Rectal smooth muscle tissue (tissue), 1 donor: Measurements from ENCODE around the gene FER.
"Not testable (repeated sequence)": the region's sequence is repeated elsewhere in the genome, so short reads cannot be mapped to it uniquely, and the experiment has no call there.

Source experiments
- H3K27ac ChIP-seq: one replicate; pipeline ENCODE4 v1.7.0; 2013; ENCODE audit warnings: low read depth, low read length, inconsistent platforms
- H3K27me3 ChIP-seq: one replicate; pipeline ENCODE4 v1.7.0; 2013; ENCODE audit warnings: low read length; ENCODE audit not compliant: control insufficient read depth, insufficient read depth
- H3K36me3 ChIP-seq: one replicate; pipeline ENCODE4 v1.7.0; 2013; ENCODE audit warnings: low read length; ENCODE audit not compliant: control insufficient read depth, insufficient read depth
- H3K4me1 ChIP-seq: one replicate; pipeline ENCODE4 v1.7.0; 2013; ENCODE audit warnings: low read length; ENCODE audit not compliant: control insufficient read depth, insufficient read depth
- H3K4me3 ChIP-seq: one replicate; pipeline ENCODE4 v1.7.0; 2013; ENCODE audit warnings: low read length
- H3K9ac ChIP-seq: one replicate; pipeline ENCODE4 v1.7.0; 2013; ENCODE audit warnings: low read length

Gene FER

DNA sequence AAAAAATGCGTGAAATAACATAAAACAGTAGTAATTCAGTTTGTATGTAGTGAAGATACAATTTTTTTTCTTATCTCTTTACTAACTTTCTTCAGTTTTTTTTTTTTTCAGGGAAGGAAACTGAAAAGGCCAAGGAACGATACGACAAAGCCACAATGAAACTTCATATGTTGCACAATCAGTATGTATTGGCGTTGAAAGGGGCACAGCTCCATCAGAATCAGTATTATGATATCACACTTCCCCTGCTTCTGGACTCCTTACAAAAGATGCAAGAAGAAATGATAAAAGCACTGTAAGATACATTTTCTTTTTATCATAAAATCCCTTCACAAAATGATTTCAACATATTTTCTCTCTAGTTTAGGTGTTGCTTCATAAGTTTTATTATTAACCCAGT, 120.0 kb downstream of the FER start:
- Histone ChIP-seq H3K9ac (no peak overlapping the region), H3K4me1 (no peaks in the 10 kb centered on the region), H3K27ac (no peak overlapping the region), H3K27me3 (no peaks in the 10 kb centered on the region), H3K4me3 (no peak overlapping the region), H3K36me3 (no peaks in the 10 kb centered on the region)

DNA sequence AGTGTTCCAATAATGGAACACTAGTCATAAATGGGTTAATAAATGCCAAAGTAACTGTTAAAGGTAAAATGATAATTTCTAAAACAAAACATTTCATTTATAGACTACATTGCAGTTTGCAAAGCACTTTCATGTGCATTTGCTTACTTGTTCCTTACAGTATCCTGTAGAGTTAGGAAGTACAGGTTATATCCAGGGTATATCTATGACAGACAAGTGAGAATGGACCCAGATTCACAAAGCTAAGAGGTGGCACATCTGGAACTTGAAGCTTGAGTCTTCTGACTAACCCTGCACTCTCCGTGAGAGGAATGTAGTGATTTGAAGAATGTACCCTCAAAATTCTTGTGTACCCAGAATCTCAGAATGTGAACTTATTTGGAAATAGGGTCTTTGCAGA, 121.4 kb downstream of the FER start:
- Histone ChIP-seq H3K36me3 (no peaks in the 10 kb centered on the region), H3K4me1 (no peaks in the 10 kb centered on the region), H3K27me3 (no peaks in the 10 kb centered on the region), H3K4me3 (no peak overlapping the region), H3K27ac (no peak overlapping the region), H3K9ac (no peak overlapping the region)

DNA sequence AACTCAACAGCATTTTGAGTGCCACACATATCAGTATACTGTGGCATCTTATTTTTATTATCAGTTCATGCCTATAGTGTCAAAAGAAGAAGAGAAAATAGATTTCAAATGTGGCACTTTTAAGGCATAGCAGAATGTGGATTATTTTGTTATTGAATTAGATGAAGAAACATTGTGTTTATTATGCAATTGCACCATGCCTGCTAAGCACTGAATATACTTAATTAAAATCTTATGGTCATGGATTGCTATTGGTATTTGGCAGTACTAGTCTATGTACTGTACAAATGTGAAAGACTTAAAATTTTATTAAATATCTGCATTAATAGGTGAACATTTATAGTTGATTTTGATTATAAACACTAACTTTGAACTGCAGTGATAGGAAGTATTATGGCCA, 128.8 kb downstream of the FER start:
- no peaks in the 10 kb centered on the region for H3K36me3 ChIP-seq
- H3K27me3 ChIP-seq, result no peaks in the 10 kb centered on the region
- no peak overlapping the region for H3K9ac ChIP-seq
- H3K27ac ChIP-seq, result no peak overlapping the region
- no peaks in the 10 kb centered on the region for H3K4me1 ChIP-seq
- no peak overlapping the region for H3K4me3 ChIP-seq

DNA sequence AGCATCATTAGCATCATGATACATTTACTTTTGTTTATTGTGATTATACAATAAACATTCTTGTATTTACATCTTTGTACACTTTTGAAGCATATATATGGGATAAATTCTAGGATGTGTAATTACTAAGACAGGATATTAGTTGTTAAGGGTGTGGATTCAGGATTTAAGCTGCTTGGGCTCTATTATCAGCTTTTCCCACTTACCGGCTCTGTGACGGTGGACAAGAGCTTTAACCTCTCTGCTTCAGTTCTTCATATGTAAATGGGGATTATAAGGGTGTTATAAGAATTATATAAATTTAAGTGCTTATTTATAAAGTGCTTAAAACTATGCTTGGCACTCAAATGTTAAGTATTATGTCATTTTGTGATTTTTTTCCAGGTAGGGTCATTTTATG, 131.1 kb downstream of the FER start:
- H3K9ac ChIP-seq, result no peak overlapping the region
- H3K36me3 ChIP-seq, result no peaks in the 10 kb centered on the region
- H3K4me1 ChIP-seq, result no peaks in the 10 kb centered on the region
- no peak overlapping the region for H3K4me3 ChIP-seq
- H3K27ac ChIP-seq, result no peak overlapping the region
- no peaks in the 10 kb centered on the region for H3K27me3 ChIP-seq

DNA sequence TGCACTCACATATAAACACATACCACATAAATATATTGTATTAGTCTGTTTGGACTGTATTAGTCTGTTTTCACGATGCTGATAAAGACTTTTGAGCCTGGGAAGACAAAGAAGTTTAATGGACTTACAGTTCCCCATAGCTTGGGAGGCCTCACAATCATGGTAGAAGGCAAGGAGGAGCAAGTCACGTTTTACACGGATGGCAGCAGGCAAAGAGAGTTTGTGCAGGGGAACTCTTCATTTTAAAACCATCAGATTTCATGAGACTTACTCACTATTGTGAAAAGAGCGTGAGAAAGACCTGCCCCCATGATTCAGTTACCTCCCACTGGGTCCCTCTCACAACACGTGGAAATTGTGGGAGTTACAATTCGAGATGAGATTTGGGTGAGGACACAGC, 133.4 kb downstream of the FER start:
- Histone ChIP-seq H3K27me3 (no peaks in the 10 kb centered on the region), H3K4me1 (no peaks in the 10 kb centered on the region), H3K9ac (no peak overlapping the region), H3K27ac (no peak overlapping the region), H3K36me3 (no peaks in the 10 kb centered on the region), H3K4me3 (no peak overlapping the region)

DNA sequence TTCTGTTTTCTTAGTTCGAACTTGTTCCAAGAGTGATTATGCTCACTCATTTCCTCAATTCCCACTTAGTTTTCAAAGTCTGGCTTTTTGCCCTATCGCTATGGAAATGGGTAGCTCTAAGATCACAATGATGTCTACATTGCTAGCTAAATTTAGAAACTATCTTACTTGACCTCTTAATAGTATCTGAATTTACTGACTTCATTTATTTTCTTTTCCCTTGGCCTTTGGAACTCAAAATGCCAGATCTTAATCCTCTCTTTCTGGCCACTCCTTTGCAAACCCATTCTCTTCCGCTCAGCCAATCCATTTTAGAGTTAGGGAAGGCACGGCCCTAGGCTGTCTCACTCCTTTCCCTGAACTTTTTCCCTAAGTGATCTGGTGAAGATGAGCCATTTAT, 137.0 kb downstream of the FER start:
- no peaks in the 10 kb centered on the region for H3K36me3 ChIP-seq
- H3K27me3 ChIP-seq, result no peaks in the 10 kb centered on the region
- H3K9ac ChIP-seq, result no peak overlapping the region
- no peak overlapping the region for H3K27ac ChIP-seq
- no peaks in the 10 kb centered on the region for H3K4me1 ChIP-seq
- H3K4me3 ChIP-seq, result no peak overlapping the region

DNA sequence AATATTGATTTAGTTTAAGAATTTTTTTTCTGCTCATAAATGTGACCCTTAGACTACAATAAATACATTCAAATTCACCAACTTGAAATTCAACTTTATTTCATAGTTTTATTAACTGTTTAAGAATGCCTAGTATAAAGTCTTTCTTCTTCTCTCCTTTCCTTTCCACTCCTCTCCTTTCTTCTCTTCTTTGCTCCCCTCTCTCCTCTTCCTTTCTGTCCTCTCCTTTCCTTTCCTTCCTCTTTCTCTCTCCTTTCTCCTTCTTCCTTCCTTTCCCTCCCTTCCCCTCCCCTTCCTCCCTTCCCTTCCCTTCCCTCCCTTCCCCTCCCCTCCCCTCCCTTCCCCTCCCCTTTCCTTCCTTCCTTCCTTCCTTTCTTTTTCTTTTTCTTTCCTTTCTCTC, 150.6 kb downstream of the FER start:
- H3K4me3 ChIP-seq, result no peak overlapping the region
- no peaks in the 10 kb centered on the region for H3K4me1 ChIP-seq
- no peak overlapping the region for H3K9ac ChIP-seq
- no peaks in the 10 kb centered on the region for H3K36me3 ChIP-seq
- no peak overlapping the region for H3K27ac ChIP-seq
- H3K27me3 ChIP-seq, result no peaks in the 10 kb centered on the region

DNA sequence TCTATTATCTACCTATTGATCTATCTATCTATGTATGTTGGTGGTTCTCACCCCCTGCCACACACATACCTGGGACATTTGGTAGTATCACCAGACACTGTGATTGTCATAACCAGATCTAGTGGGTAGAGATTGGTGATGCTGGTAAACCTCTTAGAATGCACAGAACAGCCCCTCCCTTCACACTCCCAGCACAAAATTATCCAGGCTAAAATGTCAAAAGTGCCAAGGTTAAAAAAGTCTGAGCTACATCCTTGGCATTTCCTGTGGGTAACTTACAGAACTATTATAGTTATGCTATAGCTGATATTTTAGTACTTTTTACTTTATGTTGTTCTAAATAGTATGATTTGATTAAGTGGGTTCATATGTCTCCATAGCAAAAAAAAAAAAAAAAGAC, 151.0 kb downstream of the FER start:
- no peaks in the 10 kb centered on the region for H3K36me3 ChIP-seq
- no peak overlapping the region for H3K27ac ChIP-seq
- H3K9ac ChIP-seq, result no peak overlapping the region
- H3K4me3 ChIP-seq, result no peak overlapping the region
- H3K4me1 ChIP-seq, result no peaks in the 10 kb centered on the region
- H3K27me3 ChIP-seq, result no peaks in the 10 kb centered on the region

DNA sequence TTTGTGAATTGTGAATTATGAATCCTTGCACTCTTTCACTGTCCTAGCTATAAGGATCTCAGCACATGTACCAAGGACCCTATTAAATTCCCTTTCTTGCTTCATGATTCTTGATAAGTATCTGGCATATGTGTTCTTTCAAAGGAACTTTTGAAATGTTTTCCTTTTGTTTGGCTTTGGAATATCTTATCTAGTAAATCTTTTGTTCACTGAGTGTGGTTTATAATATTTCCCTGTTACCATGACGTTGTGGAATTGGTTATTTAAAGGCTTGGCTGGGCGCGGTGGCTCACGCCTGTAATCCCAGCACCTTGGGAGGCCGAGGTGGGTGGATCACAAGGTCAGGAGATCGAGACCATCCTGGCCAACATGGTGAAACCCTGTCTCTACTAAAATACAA, 151.5 kb downstream of the FER start:
- not testable (repeated sequence) for H3K27me3 ChIP-seq, H3K4me3 ChIP-seq, H3K27ac ChIP-seq, H3K36me3 ChIP-seq, H3K4me1 ChIP-seq, H3K9ac ChIP-seq

DNA sequence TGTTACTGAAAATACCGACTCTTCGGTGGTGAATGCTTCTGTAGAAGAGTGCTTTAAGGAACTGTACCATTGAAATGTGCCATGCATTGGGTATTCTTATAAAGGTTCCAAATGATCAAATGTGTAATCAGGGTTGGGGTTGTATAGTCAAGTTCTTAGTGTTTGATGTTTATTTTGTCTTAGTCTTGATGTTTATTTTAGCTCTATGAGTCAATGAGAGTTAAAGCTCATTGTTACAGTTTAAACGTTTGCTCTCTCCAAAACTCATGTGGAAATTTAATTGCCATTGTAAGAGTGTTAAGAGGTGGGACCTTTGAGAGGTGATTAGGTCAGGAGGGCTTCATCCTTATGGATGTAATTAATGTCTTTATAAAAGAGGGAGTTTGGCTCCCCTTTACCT, 153.0 kb downstream of the FER start:
- Histone ChIP-seq H3K27me3 (no peaks in the 10 kb centered on the region), H3K9ac (no peak overlapping the region), H3K27ac (no peak overlapping the region), H3K4me3 (no peak overlapping the region), H3K36me3 (no peaks in the 10 kb centered on the region), H3K4me1 (no peaks in the 10 kb centered on the region)

DNA sequence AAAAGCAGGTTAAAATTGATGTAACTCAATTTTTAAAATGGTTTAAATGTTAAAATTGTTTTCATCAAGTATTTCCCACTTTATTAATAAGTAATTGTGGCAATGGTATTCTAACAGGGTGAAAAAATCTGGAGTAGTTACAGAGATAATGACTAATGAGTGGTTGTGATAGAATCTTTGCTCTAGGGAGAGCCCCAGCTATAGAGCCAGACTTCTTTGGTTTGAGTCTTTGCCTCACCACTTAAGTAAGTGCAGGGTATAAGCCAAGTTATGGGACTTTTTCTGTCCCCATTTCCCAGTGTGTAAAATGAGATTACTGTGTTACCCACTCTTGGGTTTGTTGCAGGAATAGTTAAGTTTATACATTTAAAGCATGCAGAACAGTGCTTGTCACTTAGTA, 158.1 kb downstream of the FER start:
- Histone ChIP-seq H3K27ac (no peak overlapping the region), H3K9ac (no peak overlapping the region), H3K4me1 (no peaks in the 10 kb centered on the region)

DNA sequence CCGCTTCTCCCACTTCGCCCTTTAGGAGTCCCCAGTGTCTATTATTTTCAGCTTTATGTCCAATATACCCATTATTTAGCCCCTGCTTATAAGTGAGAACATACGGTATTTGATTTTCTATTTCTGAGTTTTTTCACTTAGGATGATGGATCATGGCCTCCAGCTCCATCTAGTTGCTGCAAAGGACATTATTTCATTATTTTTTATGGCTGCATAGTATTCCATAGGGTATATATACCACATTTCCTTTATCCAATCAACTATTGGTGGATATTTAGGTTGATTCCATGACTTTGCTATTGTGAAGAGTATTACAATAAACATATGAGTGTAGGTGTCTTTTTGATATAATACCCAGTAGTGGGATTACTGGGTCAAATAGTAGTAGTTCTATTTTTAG, 162.9 kb downstream of the FER start:
- Histone ChIP-seq H3K4me1 (no peaks in the 10 kb centered on the region), H3K27ac (no peak overlapping the region), H3K27me3 (no peaks in the 10 kb centered on the region), H3K4me3 (no peak overlapping the region), H3K9ac (no peak overlapping the region), H3K36me3 (no peaks in the 10 kb centered on the region)

More for the DNA sequence above, 158.1 kb downstream of the FER start:
- Histone ChIP-seq H3K4me3 (no peak overlapping the region), H3K27me3 (no peaks in the 10 kb centered on the region), H3K36me3 (no peaks in the 10 kb centered on the region)

DNA sequence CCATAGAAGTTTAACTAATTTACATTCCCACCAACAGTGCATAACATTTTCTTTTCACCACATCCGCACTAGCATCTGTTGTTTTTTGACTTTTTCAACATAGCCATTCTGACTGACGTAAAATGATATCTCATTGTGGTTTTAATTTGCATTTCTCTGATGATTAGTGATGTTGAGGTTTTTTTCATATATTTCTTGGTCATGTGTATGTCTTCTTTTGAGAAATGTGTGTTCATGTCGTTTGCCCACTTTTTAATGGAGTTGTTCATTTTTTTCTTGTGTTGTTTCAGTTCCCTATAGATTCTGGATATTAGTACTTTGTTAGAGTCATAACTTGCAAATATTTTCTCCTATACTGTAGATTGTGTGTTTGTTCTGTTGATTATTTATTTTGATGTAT, 163.4 kb downstream of the FER start:
- H3K9ac ChIP-seq, result no peak overlapping the region

DNA sequence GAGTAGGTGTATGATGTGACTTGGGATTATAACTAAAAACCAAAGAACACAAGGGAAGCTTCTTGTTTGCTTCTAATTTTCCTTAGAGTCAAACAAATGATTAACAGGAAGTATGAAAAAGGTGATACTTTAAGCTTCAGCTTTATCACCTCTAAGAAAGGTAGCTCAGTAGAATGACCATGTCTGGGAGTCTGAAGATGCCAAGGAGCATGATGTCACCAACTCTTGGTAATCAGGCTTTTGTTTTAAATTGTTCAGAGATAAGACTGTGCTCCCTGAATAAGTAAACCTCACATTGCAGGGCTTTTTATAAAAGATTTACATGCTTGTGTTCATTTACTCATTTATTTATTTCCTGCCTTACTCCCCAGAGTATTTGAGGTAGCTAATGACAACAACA, 169.9 kb downstream of the FER start:
- H3K4me3 ChIP-seq, result no peak overlapping the region
- H3K4me1 ChIP-seq, result no peaks in the 10 kb centered on the region
- no peaks in the 10 kb centered on the region for H3K27me3 ChIP-seq
- no peaks in the 10 kb centered on the region for H3K36me3 ChIP-seq
- no peak overlapping the region for H3K27ac ChIP-seq
- H3K9ac ChIP-seq, result no peak overlapping the region

More for the DNA sequence above, 163.4 kb downstream of the FER start:
- H3K36me3 ChIP-seq, result no peaks in the 10 kb centered on the region
- no peak overlapping the region for H3K4me3 ChIP-seq
- H3K27me3 ChIP-seq, result no peaks in the 10 kb centered on the region
- H3K4me1 ChIP-seq, result no peaks in the 10 kb centered on the region
- no peak overlapping the region for H3K27ac ChIP-seq
